SW480 (cell line): Measurements from ENCODE around the gene TDRD5.

Source experiments
- DNase-seq: peaks from one replicate; pipeline ENCODE4 v3.0.0-alpha.2; 2016; ENCODE audit warnings: low spot score

Gene TDRD5, protein sequence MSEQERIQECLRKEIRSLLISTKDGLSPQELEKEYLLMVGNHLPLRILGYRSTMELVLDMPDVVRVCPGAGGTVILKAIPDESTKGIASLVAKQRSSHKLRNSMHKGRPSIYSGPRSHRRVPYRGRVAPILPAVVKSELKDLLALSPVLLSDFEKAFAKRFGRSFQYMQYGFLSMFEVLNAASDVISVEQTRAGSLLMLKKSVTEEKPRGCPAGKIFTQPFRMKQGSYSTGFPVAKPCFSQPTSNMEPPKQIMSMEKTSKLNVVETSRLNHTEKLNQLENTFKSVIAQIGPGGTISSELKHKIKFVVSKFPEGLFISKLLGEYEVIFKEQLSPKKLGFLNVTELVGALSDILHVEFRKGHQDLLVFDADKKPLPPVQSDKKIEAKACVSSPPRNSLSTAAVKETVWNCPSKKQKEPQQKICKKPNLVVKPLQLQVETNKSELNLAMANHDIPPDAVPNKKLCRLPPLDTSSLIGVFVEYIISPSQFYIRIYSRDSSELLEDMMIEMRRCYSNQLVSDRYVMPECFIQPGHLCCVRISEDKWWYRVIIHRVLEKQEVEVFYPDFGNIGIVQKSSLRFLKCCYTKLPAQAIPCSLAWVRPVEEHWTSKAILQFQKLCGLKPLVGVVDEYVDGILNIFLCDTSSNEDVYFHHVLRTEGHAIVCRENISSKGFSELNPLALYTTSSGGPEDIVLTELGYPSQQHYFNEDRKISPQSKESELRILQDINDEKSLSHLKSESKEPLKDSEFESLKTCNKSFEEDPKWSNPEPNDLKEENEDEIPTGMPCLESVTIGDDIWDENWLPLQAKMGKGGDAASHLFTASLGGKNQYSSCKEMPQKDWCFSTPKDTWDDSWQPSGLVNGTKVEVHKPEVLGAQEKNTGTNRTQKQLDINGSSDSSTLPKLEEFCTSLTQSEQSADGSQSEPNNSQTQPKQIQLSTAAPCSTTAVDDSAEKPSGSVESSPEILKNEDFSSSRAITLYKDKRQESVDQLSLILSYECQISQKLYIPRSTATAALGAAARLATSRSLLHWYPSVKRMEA

DNA sequence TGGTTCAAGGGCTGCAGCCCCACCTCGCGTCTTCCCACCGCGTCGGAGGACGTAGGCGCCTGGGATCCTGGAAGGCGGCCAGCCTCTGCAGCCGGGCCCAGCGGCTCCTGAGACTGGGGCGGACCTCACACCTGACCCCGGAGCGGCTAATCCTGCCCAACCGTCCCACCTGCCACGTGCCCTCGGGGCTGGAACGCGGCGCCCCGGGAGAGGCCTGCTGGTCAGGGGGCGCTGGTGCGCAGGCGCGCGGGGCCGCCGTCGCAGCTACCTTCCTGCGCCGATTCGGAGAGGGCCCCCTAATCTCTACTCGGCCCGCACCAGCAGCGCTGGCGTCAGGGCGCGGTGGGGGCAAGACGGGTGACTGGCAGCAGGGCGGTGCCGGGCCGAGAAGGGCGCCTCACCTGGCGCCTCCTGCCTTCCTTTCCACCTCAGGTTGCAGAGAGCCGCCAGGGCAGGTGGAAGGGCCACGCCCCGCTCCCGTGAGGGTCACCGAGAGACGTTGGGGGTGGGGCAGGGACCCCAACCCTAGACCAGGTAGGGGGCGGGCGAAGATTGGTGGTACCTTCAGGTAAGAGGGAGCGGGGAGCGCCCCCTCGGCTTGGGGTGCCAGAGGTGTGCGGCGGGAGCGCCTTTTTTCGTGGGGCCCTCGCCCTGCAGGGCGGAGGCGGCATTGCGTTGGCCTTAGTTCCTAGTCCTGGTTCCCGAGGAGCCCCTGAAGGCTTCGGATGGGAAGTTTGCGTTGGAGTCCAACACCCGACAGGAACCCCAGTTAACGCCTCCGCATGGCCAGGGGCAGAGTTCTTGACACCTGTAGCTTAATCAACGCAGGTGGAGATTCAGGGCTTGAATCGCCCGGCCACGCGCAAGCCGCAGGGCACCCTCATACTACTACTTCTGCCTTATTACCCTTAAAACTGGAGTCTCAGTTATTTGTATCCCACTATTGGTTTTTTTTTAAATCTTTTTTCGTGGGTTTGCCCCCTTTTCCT, at the start of gene TDRD5:
Gene TDRD5, plus strand, starts transcription at position 241 of the 989 bp plus-strand sequence. CDS start 784 bp downstream, outside the sequence.
- DNase-seq: no peak

DNA sequence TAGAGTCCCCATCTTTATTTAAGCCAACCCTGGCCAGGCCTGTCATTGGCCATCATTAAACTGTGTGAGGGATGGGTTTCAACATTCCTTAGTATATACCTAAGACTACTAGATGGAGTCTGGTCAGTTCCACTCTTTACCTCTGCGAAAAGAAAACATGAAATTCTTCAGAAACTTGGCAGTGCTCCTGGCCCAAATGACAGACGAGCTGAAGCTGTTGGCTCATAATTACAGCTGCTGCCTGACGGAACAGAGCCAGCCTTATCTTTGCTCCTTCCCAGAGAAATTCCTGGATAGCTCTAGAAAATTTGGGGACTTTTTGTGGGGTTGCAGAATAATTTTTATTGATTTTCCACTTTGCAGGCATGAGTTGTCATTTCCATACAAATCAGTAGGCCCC, 46.3 kb upstream of the TDRD5 start:
- no peak for DNase-seq

DNA sequence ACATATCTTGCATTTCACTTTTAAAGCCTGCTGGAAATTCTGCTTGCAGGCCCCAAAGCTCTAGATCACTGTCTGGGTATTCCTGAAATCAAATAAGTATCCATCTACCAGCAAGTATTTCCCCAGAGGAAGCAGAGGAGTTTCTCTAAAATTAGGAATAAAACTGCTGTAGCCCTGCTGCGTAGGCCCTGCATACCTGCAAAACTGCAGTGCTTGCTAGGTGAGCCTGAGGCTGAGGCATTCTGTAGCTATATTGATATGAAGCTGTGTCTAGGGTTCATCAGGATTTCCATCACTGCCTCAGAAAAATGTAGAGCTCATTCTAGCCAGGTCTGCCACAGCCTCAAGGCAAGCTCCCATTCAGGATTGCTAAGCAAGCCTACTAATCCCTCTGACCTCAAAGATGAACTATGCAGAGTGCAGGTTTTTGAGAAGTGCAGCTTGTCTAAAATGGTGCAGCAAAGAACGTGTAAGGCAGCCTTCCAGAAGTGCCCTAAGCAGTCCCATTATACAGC, 44.6 kb upstream of the TDRD5 start:
- no peak for DNase-seq

DNA sequence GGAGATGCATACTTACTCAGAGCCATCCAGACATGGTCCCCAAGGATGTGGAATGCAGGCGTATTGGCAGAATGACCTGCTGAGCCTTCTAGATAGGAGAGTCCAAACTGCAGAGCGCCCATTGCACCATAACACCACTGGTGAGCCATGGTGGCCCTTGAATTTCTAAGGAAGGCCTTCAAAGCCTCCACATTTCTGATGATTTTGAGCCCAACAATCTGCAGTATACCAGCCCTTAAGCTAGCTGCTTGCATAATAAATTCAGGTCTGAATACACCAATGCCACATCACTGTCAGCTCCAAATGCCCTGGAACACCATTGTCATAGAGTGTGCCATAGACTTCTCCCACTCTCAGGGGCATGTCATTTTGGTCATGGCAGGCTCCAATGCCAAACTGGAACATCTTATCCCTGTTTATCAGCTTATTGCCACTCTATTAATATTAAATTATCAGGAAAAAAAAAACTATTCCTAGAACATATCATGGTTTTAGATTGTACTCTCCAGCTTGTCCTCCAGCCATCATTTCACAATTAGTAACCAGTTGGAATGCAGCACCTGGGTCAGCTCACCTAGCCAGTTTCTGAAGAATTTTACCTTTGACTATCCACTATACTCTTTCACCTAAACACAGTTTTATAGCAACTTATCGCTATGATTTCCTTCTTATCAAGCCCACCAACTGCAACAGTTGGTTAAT, 42.8 kb upstream of the TDRD5 start:
- no peak for DNase-seq

DNA sequence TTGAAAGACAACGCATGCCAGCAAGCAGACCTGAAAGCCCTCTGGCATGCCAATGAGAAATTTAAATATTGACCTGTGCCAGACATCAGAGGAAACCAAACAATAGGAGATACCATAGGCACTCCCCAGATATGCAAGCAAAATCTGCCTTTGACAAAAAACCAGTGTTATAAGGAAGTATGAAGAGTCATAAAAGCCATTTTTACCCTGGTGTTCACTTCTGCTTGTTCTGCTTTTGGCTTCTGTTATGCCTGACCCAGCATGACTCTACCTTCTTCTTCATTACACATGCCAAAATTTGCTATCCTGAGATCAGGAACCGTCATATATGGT, 42.3 kb upstream of the TDRD5 start:
- DNase-seq: no peak

DNA sequence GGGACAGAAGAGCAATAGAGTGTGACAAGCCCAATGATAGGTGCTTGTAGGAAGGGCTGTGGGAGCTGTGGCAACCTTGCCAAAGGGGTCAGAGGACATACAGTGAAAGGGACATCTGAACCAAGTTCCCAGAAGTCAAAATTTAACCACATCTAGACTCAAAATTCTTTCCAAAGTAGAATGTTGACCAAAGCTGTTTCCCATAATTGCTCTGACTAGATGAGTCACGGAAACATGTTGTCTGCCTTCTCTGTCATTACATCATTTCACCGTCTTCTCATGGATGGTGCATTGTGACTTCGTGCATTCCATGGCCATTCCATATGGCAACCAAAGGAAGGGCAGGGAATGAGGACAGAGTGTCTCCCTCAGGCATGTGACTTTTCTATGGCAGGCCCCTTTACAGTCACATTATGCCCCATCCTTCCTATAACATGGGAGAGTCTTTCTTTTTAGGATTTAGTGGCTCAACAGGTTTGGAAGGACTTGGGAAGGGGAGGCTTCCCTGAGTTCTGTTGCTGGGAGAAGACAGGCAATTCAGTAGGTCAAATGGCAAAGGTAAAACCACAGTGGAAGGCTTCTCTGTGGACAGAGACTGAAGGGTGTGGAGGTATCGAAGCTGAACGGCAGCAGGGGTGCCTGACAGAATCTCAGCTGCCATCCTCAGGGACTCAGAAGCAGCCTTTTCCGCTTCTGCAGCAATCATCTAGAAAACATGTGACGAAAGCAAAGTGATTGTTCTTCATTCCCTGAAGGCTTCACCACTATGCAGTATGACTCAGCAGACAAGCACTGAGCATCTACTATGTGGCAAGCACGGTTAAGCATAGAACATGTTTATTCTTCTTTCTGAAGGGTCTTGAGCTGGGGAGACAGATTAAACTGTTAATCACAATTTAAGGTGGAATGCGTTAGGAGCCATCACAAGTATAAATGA, 40.6 kb upstream of the TDRD5 start:
- peak; percentile 22 for DNase-seq

DNA sequence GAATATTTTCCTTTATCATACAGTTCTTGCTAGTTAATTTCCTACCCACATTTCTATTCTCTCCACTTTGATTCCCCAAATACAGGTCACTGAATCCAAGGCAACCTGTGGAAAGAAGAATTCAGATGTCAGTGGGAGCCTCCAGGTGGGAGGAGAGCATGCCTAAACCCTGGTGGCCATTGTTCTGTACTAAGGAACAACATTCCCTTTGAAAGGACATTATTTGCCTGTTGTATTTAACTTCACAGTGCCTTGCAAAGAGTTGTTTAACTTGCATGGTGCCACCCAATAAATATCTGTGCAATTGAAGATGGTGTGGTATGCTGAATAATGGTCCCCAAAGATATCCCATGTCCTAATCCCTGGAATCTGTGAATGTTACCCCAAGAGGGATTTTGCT, 37.2 kb upstream of the TDRD5 start:
- no peak for DNase-seq

DNA sequence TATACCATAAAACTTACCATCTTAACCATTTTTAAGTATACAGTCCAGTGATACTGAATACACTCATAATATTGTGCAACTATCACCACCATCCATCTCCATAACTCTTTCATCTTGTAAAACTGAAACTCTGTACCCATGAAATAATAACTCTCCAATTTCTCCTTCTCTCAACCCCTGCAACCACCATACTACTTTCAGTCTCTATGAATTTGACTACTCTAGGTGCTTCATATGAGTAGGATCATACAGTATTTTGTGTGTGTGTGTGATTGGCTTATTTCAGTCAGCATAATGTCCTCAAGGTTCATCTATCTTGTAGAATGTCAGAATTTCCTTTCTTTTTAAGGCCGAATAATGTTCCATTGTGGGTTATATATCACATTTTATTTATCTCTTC, 33.6 kb upstream of the TDRD5 start:
- no peak for DNase-seq

DNA sequence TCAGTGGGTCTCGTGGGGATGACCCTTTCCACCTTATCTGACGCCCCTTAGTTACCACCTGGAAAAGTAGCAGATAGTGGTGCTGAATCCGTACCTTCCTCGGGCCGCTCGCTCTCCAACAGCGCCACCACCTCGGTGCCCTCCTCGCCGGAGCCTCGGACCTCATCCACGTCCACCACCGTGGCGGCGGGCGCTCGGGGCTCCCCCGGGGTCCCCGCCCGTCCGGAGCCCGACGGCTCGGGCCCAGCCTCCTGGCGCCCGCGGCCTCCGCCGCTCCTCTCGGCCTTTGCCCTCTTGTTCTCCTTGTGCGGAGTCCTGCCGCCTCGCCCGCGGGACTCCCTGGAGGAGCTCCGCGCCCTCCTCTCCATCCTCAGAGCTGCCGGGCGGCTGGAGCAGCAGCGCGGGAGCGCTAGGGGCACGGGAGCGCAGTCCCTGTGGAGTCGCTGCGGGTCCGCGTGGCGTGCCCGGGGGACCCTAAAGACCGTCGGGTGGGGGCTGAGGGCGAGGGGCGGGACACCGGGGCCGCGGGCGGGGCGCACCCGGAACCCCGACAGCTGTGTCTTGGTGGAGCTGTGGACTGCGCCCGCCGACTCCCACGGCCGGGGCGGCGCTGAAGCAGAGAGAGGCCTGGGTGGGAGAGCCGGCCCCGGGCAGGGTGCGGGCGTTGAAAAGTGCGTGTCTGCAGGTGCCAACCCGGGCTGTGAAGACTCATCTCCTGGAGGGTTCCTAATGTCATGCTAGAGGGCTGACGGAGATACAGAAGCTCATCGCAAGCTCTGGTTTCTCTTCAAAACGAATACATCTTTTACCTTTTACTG, 15.9 kb upstream of the TDRD5 start, which contains the start of gene NPHS2:
Gene NPHS2, minus strand, starts transcription at position 452 of the 818 bp plus-strand sequence. Its CDS starts 84 bp downstream, at position 368.
- DNase-seq: no peak

DNA sequence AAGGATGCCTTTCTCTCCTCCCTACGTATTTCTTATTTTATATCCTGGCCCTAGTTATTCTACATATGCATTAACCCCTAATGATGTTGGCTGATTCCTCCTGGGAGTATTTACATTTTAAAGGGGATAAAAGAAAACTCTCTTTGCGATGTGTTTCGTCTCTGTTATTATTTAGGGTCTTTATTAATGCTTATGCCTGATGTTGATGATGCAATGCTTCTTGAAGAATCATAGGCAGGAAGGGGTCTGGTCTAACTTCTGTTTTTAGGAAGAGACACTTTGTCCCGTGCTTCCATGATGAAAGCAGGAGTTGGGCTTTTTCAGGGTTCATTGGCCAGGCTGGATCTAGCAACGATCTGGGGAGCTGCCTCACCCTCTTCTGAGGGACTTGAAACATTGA, 15.1 kb upstream of the TDRD5 start:
- DNase-seq: no peak

DNA sequence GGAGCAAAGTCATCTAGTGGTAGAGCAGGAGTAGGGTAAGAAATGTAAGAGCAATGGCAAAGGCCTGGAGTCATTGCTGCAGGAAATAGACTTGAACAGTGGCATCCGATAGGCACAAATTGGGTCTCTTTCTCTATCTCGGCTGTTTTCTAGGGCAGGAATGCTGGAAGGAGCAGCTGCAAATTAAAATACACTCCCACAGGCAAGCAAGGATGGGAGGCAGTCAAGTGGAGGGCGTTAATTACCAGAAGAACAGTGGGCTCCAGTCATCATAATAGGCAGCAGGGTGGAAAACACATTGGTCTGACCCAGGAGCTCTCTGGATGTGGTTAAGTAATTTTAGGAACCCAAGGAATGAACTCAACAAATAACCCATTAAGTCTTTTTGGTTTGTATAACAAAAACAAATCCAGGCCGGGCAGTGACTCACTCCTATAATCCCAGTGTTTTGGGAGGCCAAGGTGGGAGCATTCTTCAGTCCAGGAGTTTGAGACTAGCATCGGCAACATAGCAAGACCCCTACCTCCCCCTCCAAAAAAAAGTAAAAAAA, 7.8 kb upstream of the TDRD5 start:
- no peak for DNase-seq

DNA sequence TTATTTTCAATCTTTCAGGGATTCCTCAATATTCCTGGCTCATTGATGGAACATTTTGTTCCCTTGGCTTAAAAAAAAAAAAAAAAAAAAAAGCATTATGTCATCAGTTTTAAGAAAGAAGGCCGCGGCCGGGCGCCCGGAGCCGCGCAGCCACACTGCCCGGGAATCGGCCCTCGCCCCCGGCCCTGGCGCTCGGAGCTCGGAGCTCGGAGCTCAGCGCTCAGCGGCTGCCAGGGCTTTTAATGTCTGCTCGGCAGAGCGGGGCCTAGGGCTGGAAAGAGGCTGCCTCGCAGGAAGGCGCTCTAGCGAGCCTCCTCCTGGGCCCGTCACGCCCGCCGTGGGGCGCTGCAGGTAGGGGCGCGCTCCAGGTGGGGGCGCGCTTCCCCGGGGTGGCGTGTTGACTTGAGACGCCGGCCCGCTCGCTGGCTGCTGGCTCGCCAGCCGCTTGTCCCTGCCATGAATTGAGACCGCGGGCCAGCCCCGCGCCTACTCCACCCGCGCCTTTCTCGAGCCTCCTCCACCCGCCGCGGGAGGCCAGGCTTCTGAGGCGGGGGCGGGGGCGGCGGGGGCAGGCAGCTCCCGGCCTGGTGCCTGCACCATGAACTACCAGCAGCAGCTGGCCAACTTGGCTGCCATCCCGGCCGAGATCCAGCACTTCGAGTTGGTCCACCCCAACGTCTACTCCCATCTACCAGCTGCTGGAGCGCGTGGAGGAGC, 5.4 kb upstream of the TDRD5 start:
- peak; percentile 63 for DNase-seq

DNA sequence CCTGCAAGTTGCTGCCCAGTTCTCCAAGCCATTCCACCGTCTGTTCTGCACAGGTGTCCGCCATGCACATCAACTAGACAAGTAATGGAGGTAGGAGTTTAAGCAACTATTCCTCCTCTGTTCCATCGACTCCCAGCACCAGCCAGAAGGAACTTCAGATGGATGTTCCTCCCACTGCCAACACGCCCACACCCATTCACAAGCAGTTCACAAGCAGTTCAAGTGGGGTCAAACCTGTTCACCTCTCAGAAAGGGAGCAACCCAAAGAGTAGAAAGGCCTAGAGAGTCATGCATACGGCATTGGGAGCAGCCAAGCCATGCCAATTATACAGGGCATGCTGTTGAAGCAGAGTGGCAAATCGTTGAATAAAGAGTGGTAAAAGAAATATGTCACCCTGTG, 4.3 kb upstream of the TDRD5 start:
- DNase-seq: no peak

DNA sequence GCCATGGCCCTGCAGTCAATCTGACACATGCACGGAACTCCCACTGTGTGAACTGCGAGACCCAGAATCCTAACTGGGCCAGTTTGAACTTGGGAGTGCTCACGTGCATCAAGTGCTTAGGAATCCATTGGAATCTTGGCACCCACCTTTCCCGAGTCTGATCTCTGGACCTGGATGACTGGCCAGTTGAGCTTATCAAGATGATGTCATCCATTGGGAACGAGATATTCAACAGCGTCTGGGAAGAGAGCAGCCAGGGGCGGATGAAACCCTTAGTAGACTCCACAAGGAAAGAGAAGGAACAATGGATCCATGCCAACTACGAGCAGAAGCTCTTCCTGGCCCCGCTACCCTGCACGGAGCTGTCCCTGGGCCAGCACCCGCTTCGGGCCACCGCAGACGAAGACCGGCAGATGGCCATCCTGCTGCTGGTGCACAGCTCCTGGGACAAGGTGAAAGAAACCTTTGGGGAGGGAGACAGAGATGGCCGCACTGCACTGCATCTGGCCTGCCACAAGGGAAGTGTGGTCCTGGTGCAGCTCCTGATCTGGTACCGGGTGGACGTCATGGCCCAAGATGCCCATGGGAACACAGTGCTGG, 3.1 kb upstream of the TDRD5 start:
- DNase-seq: no peak

DNA sequence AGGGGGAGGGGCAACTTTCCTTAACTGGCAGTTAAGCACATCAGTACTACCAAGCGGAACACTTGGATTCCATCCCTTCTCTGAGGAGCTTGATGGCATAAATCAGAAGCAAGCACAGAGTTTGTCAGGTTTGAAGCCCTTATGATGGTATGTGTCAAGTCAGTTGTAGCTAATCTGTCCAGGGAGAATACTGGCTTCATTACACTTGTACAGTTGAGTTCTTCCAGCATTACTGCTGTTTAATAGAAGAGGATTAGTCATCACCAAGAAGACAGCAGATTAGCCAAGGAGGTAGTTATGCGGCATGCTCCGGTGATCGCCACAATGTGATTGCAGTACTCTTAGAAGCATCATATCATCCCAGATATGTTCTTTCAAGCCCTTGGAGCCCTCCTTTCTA, 2.1 kb upstream of the TDRD5 start:
- DNase-seq: peak; percentile 7

DNA sequence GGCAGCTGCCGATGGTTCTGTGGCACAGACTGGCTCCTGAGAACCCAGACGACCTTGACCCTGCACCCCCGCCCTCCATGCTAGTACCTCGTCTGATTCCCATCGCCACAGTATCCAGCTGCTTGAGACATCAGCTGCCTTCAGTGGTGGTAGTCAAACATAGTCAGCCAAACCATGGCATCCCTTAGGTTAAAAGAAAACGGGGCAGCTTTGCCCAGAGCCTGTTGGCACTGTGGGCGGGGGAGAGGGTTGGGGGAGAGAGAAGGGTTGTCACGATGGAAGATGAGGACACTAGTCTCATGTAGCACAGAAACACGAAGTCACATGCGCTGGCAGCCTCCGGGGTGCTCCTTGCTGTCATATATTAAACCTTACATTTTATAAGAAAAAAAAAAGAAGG, 961 bp upstream of the TDRD5 start:
- no peak for DNase-seq

DNA sequence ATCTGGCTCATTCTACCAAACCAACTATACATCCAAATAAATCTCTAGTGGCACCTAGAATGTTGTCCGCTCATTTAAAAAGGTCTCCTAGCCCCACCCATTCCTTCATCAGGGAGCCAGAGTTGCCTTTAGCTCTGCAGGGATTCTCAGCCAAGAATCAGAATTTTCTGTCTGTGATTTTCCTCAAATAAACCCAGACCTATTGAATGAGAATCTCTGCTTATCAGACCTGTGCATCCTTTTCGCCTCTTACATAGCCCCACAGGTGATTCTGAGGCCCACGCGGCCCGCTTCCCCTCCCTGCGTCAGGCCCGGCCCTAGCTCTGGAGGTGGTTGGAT, 410 bp upstream of the TDRD5 start:
- no peak for DNase-seq

DNA sequence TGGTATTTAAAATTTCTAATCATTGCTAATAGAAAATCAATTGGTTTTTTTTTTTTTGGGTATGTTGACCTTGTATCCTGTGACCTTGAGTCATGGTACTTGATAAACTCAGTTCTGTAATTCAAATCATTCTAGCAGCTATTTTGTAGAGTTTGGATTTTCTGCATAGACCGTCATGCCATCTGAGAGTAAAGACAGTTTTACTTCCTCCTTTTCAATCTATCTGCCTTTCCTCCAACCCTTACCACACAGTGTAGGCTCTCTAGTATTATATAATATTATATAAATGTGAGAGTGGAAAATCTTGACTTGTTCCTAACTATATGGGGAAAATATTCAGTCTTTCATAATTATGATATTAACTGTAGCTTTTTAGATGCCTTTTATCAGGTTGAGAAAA, 7.0 kb downstream of the TDRD5 start:
- DNase-seq: no peak
